GM12864 (cell line): ENCODE measurements around the gene GIMAP5.

Experiments used
- DNase-seq: peaks from one replicate; pipeline ENCODE4 v3.0.0-alpha.2; 2011; ENCODE audit warnings: low read depth
- H3K4me3 ChIP-seq: 2 replicates; pipeline ENCODE4 v1.5.1; 2011; ENCODE audit warnings: mild to moderate bottlenecking, low read depth, low read length, control low read depth
- TF ChIP-seq, protein P1 (sequence below): IDR thresholded peaks from 2 replicates; pipeline ENCODE4 v1.5.1; 2011; ENCODE audit warnings: low read depth, mild to moderate bottlenecking, moderate library complexity, low read length, control low read depth, inconsistent platforms; ENCODE audit errors: missing control alignments

The GIMAP5 gene

GRCh38 chr7:150790416-150791075, 53.3 kb downstream of the GIMAP5 start:
- no peak for DNase-seq
- H3K4me3 ChIP-seq = no peak overlapping the region
- TF ChIP-seq, protein P1, sequence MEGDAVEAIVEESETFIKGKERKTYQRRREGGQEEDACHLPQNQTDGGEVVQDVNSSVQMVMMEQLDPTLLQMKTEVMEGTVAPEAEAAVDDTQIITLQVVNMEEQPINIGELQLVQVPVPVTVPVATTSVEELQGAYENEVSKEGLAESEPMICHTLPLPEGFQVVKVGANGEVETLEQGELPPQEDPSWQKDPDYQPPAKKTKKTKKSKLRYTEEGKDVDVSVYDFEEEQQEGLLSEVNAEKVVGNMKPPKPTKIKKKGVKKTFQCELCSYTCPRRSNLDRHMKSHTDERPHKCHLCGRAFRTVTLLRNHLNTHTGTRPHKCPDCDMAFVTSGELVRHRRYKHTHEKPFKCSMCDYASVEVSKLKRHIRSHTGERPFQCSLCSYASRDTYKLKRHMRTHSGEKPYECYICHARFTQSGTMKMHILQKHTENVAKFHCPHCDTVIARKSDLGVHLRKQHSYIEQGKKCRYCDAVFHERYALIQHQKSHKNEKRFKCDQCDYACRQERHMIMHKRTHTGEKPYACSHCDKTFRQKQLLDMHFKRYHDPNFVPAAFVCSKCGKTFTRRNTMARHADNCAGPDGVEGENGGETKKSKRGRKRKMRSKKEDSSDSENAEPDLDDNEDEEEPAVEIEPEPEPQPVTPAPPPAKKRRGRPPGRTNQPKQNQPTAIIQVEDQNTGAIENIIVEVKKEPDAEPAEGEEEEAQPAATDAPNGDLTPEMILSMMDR = no peak

- no peak overlapping the region for H3K4me3 ChIP-seq
- no peak for DNase-seq
- TF ChIP-seq, protein P1 = no peak
These were observed 54.1 kb downstream of the GIMAP5 start for GRCh38 chr7:150791304-150791703.

DNA sequence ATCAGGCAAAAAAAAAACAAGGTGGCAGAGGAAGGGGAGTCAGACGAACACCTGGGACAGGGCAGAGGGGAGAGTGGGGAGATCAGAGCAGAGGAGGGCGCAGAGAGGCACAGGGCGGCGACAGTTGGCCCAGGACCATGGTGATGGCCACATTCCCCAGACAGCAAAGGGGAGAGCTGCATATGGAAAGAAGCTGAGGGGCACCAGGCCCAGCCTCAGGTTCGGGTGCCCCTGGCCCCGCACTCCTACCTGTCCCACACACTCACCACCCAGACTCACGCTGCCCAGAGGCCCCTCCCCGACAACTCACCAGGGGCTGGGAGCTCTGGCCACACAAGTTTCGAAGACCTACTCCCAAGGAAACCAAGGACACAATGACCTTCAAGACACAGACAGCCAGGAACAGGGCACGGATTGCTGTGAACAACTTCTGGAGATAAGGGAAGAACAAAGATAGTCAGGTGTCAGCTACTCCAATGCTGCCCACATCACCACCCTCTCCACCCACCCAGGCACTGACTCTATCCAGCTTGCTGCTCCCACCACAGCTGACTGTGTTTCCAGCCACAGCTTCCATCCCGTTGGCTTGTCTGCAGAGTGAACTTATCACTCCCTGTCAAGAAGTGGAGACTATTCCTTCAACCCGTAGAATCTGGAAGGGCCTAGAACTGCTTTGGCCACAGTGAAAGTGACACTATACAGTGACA, 54.7 kb downstream of the GIMAP5 start:
- TF ChIP-seq, protein P1 = no peak
- H3K4me3 ChIP-seq = no peak overlapping the region
- DNase-seq = no peak
